Measurements from ENCODE around the gene DHRS1.

Gene DHRS1

GRCh38 chr14:24274101-24274543 is 25.5 kb downstream of the DHRS1 start:
- TF ChIP-seq SIN3A (IDR thresholded peaks at IDR 0.05; ENCODE audit: borderline replicate concordance, insufficient read depth, low read length) (no peak), TAF1 (IDR thresholded peaks at IDR 0.05; ENCODE audit: borderline replicate concordance, insufficient read depth, low read length) (no peak), FOXP2 (optimal IDR thresholded peaks at IDR 0.05; ENCODE audit: borderline replicate concordance, extremely low read depth, extremely low read length, insufficient read depth) (no peak), POLR2AphosphoS5 (IDR thresholded peaks at IDR 0.05; ENCODE audit: low read depth, low read length) (no peak)
- TF ChIP-seq, protein P1, sequence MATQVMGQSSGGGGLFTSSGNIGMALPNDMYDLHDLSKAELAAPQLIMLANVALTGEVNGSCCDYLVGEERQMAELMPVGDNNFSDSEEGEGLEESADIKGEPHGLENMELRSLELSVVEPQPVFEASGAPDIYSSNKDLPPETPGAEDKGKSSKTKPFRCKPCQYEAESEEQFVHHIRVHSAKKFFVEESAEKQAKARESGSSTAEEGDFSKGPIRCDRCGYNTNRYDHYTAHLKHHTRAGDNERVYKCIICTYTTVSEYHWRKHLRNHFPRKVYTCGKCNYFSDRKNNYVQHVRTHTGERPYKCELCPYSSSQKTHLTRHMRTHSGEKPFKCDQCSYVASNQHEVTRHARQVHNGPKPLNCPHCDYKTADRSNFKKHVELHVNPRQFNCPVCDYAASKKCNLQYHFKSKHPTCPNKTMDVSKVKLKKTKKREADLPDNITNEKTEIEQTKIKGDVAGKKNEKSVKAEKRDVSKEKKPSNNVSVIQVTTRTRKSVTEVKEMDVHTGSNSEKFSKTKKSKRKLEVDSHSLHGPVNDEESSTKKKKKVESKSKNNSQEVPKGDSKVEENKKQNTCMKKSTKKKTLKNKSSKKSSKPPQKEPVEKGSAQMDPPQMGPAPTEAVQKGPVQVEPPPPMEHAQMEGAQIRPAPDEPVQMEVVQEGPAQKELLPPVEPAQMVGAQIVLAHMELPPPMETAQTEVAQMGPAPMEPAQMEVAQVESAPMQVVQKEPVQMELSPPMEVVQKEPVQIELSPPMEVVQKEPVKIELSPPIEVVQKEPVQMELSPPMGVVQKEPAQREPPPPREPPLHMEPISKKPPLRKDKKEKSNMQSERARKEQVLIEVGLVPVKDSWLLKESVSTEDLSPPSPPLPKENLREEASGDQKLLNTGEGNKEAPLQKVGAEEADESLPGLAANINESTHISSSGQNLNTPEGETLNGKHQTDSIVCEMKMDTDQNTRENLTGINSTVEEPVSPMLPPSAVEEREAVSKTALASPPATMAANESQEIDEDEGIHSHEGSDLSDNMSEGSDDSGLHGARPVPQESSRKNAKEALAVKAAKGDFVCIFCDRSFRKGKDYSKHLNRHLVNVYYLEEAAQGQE (IDR thresholded peaks at IDR 0.05; ENCODE audit: insufficient read depth in 1 of 2, low read depth in 2 of 2, low read length in 2 of 2): no peak

DNA sequence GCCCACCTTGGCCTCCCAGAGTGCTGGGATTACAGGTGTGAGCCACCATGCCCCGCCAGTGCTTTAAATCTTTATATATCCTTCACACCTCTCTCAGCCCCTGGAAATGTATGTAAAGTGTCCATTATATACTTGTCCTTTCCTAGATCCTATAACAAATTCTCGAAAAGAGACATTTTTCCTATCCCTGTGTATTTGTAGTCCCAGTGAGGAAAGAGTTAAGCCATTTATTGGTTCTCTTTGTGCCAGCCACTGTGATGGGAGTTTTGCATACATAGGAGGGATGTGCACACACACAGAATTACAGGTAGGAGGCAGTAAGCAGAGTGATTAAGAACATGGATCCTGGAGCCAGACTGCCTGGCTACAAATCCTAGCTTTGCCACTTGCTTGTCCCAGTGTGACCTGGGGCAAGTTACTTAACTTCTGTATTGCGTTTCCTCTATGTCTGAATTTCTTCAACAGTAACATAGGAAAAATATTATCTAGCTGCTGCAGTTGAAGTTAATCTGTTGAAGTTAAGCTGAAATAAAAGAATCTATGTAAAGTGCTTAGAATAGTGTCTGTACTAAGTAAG is 26.1 kb downstream of the DHRS1 start:
- TF ChIP-seq POLR2AphosphoS5 (IDR thresholded peaks at IDR 0.05; ENCODE audit: low read depth, low read length) (no peak), FOXP2 (optimal IDR thresholded peaks at IDR 0.05; ENCODE audit: borderline replicate concordance, extremely low read depth, extremely low read length, insufficient read depth) (no peak), TAF1 (IDR thresholded peaks at IDR 0.05; ENCODE audit: borderline replicate concordance, insufficient read depth, low read length) (no peak), SIN3A (IDR thresholded peaks at IDR 0.05; ENCODE audit: borderline replicate concordance, insufficient read depth, low read length) (no peak)
- TF ChIP-seq, protein P1 (IDR thresholded peaks at IDR 0.05; ENCODE audit: insufficient read depth in 1 of 2, low read depth in 2 of 2, low read length in 2 of 2): no peak

GRCh38 chr14:24272467-24272866 is 27.1 kb downstream of the DHRS1 start:
- TF ChIP-seq FOXP2 (optimal IDR thresholded peaks at IDR 0.05; ENCODE audit: borderline replicate concordance, extremely low read depth, extremely low read length, insufficient read depth) (no peak), TAF1 (IDR thresholded peaks at IDR 0.05; ENCODE audit: borderline replicate concordance, insufficient read depth, low read length) (no peak), POLR2AphosphoS5 (IDR thresholded peaks at IDR 0.05; ENCODE audit: low read depth, low read length) (no peak), SIN3A (IDR thresholded peaks at IDR 0.05; ENCODE audit: borderline replicate concordance, insufficient read depth, low read length) (no peak)
- TF ChIP-seq, protein P1 (IDR thresholded peaks at IDR 0.05; ENCODE audit: insufficient read depth in 1 of 2, low read depth in 2 of 2, low read length in 2 of 2): no peak

DNA sequence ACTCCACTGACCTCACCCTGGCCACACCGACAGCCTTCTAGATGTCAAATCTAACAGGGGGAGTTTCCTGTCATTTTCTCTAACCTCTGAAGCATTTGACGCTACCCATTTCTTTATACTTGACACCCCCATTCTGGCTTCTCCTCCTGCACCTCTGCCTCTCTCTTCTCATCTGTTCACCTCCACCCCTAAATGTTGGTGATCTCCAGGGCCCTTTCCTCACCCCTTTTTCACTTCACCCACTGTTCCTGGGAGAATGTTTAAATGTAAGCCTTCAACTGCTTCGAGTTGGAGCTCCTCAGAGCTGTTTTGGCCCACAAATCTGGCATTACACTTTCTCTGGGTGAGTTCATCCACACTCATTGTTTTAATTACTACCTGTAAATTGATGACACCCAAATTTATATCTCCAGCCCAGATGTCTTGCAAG is 27.7 kb downstream of the DHRS1 start:
- no peak for TF ChIP-seq POLR2AphosphoS5 (IDR thresholded peaks at IDR 0.05; ENCODE audit: low read depth, low read length)
- TF ChIP-seq SIN3A (IDR thresholded peaks at IDR 0.05; ENCODE audit: borderline replicate concordance, insufficient read depth, low read length): no peak
- TF ChIP-seq FOXP2 (optimal IDR thresholded peaks at IDR 0.05; ENCODE audit: borderline replicate concordance, extremely low read depth, extremely low read length, insufficient read depth): no peak
- TF ChIP-seq TAF1 (IDR thresholded peaks at IDR 0.05; ENCODE audit: borderline replicate concordance, insufficient read depth, low read length): no peak
- TF ChIP-seq, protein P1 (IDR thresholded peaks at IDR 0.05; ENCODE audit: insufficient read depth in 1 of 2, low read depth in 2 of 2, low read length in 2 of 2): no peak

Measured in PFSK-1 (cell line).